ENCODE results near the gene SLC26A4. TPM values are rescaled to one million over a fixed set of nuclear protein-coding genes. Genes with fewer than 3 reads are reported as not detected.

The SLC26A4 gene
- total and polyA plus RNA-seq, 10 of the 15 experiments (the other 5 are each of a cell fraction or from before 2014, with no cell fraction given) = 0.01 to 0.18 (median 0.08) TPM; not detected in 5

GRCh38 chr7:107742678-107743566 is 82.3 kb downstream of the SLC26A4 start (continued):
- peak; percentile 81; the same call in 1 of the 2 replicates for TF ChIP-seq GATAD2B (conservative IDR thresholded peaks at IDR 0.05; ENCODE audit: low read depth)
- no peak for TF ChIP-seq SP1 (IDR thresholded peaks at IDR 0.05; ENCODE audit: low read depth, low read length)
- TF ChIP-seq, protein P1, sequence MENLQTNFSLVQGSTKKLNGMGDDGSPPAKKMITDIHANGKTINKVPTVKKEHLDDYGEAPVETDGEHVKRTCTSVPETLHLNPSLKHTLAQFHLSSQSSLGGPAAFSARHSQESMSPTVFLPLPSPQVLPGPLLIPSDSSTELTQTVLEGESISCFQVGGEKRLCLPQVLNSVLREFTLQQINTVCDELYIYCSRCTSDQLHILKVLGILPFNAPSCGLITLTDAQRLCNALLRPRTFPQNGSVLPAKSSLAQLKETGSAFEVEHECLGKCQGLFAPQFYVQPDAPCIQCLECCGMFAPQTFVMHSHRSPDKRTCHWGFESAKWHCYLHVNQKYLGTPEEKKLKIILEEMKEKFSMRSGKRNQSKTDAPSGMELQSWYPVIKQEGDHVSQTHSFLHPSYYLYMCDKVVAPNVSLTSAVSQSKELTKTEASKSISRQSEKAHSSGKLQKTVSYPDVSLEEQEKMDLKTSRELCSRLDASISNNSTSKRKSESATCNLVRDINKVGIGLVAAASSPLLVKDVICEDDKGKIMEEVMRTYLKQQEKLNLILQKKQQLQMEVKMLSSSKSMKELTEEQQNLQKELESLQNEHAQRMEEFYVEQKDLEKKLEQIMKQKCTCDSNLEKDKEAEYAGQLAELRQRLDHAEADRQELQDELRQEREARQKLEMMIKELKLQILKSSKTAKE (IDR thresholded peaks at IDR 0.05; ENCODE audit: low read depth, poor library complexity, severe bottlenecking) = peak; percentile 68
- TF ChIP-seq IRF4 (IDR thresholded peaks at IDR 0.05; ENCODE audit: low read depth, low read length) = peak; percentile 83
- TF ChIP-seq RUNX3 (IDR thresholded peaks at IDR 0.05; ENCODE audit: low read length) = peak; percentile 97
- TF ChIP-seq E4F1 (IDR thresholded peaks at IDR 0.05; ENCODE audit: borderline replicate concordance, partially characterized antibody) = no peak
- peak; percentile 43 for TF ChIP-seq ZNF687 (IDR thresholded peaks at IDR 0.05)
- no peak for TF ChIP-seq FOXM1 (IDR thresholded peaks at IDR 0.05; ENCODE audit: low read depth, low read length)
- TF ChIP-seq MXI1 (IDR thresholded peaks at IDR 0.05; ENCODE audit: low read depth, low read length) = no peak; the same call in 1 of the 2 replicates
- no peak; the same call in 1 of the 2 replicates for TF ChIP-seq POLR2AphosphoS5 (IDR thresholded peaks at IDR 0.05; ENCODE audit: low read length)
- no peak; the same call in 1 of the 2 replicates for TF ChIP-seq STAT1 (conservative IDR thresholded peaks at IDR 0.05)
- no peak for TF ChIP-seq KDM1A (IDR thresholded peaks at IDR 0.05; ENCODE audit: borderline replicate concordance)
- no peak for TF ChIP-seq ZBTB4 (CRISPR knock-in tag; IDR thresholded peaks at IDR 0.05)
- peak; percentile 39; the same call in 1 of the 2 replicates for TF ChIP-seq NKRF (conservative IDR thresholded peaks at IDR 0.05)
